NCI-H2107 (cell line): ENCODE results near the gene EML1.

ENCODE experiments used
- DNase-seq: peaks from one replicate; lab custom pipeline; 2025; lab: John Stamatoyannopoulos, UW

Gene EML1

DNA sequence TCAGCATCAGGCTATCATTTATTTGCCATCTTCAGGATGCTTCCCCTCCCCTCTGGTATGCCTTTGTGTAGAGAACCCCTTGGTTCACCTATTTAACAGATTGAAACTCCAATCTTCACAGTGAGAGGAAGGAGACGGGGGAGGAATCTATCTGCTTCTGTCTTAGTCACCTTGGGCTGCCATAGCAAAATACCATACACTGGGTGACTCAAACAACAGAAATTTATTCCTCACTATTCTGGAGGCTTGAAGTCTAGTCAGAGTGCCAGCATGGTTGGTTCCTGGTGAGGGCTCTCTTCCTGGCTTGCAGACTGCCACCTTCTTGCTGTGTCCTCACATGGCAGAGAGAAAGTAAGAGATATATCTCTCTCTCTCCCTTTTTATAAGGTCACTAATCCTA lies 13.5 kb upstream of the EML1 start:
- no peak for DNase-seq

DNA sequence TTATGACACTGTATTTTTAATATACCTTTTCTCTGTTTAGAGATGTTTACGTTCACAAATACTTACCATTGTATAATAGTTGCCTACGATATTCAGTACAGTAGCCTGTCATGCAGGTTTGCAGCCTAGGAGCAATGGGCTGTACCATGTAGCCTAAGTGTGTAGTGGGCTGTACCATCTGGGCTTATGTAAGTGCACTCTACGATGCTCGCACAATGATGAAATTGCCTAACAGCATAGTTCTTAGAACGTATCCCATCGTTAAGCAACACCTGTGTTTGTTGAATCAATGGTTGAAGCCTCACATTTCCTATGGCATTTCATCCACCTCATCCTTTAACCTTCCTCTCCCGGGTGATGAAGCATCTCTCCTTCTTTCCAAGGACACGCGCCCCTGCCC lies 12.5 kb upstream of the EML1 start:
- no peak for DNase-seq

DNA sequence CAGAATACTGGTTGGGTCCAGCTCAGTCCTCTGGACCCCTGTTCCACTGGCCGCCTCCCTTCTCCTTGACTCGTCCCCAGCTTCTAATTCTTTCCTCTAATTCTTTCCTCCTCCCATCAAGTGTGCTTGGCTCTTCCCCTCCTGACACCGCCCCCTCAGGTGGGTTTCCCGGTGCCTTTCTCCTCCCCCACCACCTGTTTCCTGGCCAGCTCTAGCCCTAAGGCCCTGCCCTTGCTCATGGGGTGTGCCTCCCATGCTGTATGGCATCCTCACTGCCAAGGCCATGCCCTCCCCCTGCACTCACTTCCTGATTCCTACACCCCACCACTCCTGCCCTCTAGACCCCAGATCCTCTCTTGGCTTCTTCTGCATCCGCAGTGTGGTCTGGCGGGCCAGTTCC lies 12.1 kb upstream of the EML1 start:
- DNase-seq, result no peak

DNA sequence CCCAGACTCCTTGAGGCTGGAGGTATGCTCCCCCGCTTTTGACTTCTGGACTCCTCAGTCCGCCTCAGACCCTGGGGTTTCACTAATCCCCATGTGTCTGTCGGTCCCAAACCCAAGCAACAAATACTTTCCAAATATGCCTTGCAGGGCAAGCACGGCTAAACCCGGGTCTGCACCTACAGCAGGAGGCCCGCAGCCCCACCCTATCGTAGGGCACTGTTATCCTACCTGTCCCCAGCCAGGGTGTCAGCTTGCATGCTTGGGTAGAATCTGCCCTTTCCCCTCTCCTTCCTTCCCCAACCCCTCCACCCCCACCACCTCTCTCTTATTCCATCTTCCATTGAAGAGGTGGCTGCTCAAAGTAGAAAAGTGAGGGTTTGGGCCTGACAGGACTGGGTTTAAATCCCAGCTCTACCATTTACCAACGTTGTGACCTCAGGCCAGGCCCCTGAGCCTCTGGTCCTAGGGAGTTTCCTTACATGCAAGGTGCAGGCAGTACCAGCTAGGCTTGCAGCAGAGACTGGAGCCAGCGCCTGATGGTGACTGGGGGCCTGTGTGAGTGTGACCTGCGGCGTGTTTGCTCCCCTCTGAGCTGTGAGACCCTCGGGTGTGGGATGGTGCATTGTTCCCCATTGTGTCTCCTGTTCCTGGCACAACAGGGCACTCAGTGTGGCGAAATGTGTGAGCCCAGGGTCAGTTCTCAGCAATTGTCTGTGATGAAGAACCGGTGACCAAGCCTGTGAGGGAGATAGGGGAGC lies 11.2 kb upstream of the EML1 start:
- DNase-seq, result no peak

DNA sequence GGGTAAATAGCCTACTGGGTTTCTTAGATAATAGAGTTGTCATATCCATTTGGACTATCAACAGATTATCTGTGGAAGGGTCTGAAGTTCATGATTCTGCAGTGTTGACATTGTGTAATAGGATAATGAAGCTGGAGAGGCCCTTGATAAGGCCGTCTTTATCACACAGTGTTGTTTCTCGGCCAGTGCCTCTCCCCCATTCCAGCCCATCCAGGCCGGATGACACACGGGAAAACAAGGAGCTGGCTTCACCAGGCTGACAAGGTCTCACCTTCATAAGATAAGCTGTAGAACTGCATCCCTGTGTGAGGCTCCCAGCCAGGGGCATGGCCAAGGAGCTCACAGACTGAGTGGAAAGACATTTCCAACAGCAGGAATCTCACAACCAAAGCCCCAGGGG lies 8.7 kb upstream of the EML1 start:
- DNase-seq, result no peak

DNA sequence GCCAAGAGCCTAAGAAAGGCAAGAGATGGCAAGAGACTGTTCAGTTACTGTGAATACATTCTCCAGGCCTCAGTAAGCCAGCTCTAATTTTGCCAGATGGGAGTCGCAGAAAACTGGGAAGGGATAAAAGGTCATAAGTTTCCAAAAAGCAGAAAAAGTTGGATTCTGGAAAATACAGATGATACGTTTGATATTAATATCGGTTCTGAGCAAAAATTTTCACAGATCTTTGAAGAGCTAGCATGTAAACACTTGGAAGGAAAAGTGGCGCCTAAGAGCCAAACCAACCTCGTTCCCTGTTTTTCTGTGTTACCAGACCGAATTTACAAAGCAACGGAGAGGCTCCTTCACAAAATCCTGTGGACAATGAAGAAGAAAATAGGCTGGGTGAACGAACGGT lies 7.8 kb upstream of the EML1 start:
- no peak for DNase-seq

DNA sequence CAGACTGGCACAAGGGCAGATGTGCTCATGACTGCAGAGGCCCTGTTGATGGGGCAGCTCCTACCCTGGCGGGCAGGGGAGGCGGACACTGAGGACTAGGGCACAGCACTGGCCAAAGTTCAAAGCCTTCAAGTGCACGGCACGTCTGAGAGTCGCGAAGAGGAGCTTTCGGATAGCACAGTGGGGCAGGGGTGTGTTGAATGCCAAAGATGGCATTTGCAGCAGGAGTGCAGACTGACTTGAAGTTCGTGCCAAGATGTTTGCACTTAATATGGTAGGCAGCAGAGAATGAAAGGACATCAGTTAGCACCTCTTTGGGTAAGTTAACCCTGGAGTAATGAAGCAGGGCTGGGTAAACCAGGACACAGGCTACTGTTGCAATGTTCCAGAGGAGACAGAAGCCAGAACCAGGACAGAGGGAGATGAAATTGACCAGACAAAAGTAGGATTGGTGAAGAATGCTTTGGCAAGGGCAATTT lies 6.7 kb upstream of the EML1 start:
- no peak for DNase-seq

DNA sequence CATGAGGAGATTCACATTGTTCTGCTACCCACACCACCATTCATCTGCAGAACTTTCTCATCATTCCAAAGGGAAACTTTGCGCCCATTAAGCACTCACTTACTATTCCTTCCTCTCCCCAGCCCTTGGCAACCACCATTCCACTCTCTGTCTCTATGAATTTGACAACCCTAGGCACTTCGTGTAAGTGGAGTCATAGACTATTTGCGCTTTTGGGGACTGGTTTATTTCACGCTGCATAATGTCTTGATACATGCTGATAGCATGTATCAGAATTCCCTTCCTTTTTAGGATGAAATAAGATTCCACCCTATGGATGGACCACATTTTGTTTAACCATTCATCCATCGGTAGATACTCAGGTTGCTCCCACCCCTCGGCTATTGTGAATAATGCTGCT lies 4.5 kb upstream of the EML1 start:
- DNase-seq, result no peak

DNA sequence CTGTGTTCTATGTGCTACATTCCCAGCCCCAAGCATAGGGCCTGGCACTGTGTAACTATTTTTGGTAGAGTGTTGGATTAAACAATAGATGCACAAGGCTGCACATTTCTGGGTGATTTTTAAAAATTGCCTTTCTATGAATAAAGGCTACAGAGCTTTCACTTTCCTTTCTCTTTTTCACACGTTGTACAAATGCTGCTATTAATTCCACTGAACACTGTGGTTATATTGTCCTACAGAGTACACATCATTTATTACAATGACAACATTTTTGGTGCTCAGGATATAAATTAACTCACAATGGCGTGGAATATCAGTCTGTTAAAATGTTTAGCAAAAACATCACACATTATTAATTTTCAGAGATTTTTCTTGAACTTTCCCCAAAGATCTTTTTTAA lies 3.6 kb upstream of the EML1 start:
- no peak for DNase-seq

DNA sequence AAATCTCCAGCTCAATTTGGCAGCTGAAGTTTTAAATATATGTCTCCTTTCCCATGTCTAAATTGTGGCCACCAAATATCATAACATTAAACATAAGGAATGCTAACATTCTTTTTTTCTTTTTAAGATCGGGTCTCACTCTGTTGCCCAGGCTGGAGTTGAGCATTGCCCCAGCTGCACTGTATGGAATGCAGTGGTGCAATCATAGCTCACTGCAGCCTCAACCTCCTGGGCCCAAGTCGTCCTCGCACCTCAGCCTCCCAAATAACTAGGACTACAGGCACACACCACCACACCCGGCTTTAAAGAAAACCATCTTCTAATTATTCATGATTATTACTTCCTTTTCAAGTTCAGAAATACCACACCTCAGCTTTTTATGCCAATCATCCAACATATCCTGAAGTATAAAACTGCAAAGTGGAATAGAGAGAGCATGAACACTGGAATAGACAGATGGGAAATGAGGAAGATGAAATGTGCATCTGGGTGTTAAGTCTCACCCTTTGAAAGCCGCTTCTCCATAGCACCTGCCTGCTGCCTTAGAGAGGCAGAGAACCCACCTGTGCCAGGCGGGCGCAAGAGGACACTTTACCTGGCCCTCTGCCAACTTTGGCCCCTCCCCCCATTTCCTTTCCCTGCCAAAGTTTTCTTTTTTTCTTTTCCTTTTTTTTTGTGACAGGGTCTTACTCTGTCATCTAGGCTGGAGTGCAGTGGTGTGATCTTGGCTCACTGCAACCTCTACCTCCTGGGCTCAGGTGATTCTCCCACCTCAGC lies 2.8 kb upstream of the EML1 start:
- DNase-seq, result no peak

DNA sequence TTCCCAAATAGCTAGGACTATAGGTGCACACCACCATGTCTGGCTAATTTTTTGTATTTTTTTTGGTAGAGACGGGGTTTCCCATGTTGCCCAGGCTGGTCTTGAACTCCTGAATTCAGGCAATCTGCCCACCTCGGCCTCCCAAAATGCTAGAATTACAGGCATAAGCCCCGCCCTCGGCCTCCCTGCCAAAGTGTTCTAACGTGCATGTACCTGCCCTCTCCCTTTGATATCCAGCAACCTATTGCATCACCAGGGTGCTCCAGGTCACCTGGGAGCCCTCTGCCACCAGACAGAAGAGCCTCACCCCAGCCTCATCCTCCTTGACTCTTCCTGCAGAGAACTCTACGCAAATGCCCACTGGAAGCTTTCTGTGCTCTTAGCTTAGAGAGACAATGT lies 2.2 kb upstream of the EML1 start:
- no peak for DNase-seq

DNA sequence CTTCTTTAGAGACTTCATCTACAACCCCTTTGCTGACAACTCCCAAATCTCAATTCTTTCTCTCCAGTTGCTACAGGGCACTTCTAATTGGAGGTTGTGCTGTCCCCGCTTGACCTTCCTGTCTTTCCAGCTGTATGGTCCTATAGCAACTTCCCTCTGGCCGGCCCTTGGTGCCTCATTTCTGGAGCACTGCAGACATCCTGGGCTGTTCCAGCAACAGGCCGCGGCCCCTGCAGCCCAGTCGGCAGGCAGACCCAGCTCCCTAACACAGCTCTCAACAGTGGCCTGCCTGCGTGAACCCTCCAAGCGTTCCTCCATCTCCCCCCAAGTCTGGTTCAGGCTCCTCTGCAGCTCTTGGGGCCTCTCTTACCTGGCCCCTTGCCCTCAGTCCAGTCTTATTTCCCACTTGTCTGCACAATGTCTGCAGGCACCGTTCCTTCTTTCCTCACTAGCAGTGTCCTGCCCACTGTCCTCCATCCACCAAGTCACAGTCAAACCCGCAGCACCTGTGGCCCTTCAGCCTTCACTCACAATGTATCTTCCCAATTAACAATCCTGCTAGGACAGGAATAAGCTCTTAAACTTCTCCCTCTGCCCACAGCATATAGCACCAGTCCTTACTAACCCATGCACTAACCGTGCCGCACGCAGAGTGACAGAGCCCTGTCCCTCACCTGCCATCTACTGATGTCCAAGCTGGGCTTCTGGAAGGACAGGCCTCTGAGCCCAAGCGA lies 1.6 kb upstream of the EML1 start:
- DNase-seq, result no peak

DNA sequence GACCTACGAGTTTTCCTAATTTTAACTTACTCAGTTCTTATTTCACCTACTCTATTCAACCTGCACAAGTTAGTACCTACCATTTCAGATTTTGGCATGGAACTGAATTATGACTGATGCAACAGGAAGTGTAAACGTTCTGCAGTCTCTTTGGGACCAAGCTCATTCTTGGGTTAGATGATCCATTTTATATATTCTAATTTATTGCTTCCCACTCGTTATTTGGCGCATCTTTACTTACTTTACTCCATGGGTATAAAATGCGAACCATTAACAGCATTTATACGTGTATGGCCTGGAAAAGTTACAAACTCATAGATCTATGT lies 1.0 kb upstream of the EML1 start:
- DNase-seq, result no peak

DNA sequence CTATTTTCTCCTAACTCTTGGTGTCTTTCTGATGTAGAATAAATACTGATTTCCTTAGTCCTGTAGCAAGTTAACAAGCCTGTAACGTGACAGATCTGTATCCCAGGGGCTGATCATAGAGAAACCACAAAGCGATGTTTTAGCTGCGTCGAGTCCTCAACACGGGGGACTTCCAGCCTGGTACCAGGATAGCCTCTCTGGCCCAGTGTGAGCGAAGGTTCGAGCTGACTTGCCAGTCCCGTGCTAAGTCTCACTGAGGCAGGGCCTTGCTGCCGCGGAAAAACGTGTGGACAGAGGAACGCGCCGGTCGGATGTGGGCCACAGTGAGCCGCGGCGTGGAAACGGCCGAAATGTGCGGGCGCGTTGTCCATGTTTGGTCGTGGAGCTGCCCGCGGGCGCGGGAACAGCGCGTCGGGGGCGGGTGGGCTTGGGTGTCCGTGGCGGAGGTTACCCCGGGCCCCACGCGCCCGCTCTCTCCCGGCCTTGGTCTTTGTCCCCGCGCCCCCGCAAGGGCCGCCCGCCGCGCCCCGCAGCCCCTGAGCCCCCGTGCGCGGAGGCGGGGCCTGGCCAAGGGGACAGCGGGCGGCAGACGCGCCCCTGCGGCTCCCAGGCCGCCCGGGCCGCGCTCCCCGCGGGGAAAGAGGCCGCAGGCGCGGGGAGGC lies 531 bp upstream of the EML1 start:
- no peak for DNase-seq

DNA sequence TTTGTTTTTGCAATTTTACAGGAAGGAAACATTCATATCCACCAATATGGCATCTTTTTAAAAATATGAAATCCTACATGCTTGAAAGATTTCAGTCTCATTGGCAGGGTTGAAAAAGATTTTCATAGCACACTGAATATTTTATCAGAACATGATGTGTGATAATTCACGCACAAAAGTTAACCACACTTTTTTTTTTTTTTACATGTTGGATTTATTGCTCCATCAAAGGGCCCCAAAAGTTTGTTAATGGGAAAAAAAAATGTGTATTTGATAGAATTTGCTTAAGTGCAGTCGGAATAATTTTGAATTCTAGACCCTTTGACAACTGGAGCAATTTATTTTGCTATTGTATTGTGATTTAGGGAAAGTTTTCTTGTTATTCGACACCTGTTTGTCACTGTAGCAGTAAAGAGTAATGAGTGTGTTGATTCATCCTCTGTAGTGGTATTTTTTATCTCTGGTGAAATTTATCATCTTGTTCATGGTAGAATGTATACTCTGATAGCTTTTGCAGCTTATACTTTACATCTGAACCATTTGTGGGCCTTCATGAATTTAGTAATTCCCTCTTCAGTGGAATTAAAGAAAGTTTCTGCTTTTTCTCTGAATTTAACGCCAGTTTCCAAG lies 1.1 kb downstream of the EML1 start:
- DNase-seq, result no peak

DNA sequence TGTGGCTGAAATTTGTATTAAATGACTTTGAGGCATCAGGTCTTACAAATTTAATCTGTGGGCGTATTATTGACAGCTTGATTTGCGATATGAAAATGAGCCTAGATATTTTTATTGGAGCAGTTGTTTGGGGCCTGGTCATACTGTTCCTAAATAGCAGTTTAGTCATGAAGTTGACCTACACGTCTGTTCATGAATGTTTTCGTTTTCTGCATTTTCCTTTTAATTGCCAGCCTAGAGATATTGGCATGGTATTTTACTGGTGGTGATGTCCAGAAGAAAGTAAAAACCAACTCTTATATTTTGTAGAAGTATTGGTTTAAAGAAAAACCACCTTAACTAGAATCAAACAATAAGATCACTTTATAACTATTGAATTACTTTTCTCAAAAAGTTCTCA lies 1.8 kb downstream of the EML1 start:
- DNase-seq, result no peak

DNA sequence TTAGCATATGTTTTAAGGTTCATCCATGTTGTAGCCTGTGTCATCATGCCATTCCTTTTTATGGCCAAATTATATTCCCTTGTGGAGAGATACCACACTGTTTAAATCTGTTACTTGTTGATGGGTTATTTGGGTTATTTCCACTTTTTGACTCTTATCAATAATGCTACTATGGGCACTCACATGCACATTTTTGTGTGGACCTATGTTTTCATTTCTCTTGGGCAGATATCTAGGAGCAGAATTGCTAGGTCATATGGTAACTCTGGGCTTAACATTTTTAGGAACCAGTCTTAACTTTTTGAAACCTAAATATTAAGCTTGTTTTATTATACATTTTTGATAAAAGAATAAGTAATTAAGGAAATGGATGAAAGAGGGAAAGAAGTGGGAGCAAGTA lies 4.0 kb downstream of the EML1 start:
- DNase-seq, result no peak

DNA sequence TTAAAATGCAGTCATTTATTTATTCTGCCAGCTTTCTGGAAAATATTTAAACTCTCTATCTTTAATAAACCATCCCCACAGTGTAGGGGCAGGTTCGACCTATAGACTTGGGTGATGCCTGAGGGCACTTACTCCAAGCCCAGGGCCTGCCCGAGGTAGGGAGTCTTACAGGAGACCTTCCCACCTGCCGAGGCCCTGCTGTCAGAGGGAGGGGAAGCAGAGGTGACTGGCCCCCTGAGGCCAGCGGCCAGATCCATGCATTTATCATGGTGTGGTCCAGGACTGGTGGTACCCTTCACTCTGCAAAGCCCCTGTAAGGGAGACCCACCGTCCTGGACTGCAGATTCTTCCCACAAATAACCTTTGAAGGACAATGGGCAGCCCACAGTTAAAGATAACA lies 7.6 kb downstream of the EML1 start:
- no peak for DNase-seq

DNA sequence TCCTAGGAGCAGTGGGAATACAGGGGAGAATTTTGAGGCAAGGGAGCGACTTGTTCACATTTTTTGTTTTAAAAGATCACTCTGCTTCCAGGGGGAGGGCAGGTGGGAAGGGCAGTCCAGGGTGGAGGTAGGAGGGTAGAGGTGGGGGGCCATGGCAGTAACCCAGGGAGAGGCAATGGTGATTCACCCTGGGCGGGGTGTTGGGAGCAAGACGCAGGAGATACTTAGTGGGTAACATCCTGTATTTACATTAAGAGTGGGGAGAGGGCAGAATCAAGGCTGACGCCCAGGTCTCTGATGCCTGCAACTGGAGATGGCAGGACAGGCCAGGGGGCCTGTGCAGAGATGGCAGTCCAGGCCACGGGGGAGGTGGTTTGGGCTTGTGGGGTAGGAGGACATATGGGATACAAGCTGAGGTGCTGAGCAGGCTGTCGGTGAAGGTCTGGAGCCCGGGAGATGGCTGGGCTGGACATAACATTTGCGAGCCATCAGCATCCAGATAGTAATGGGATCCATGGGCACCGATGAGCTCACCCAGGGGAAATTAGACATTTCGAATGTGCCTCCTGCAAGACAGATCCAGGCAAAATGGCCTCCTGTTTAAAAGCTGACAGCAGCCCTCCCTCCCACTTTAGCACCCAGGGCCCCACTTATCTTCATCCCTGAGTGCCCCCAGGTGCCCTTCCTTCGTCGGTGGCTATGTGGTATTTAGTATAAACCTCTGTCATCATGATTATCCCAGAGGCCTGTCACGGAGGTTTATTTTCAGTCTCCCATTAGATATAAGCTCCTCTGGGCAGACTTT lies 9.3 kb downstream of the EML1 start:
- no peak for DNase-seq

DNA sequence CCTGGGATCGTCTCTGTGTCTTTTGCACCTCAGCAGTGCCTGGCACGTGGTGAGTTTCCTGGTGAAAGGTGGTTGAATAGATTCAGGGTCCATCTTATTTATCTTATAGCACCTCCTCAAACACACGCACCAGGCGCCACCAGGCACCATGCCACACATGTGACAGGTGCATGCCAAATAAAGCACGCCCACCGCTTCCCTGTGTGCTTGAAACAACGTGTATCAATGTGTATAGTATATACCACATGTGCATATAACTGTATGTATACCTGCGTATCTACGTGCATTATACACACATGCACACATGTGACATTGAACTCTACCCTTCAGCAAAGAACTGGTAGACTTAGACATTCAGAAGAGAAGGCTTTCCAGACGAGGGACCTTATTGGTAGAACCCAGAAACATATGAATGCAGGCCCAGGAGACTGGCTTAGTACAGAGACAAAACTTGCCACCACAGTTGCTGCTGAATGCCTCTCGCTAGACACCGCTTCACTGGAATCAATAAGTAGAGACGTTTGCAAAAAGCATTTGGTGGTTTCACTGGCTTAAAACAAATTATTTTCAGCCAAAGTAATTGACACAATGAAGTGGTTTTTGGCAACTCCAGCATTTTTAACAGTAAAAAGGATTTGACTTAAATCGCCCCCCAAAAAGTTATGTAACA lies 10.0 kb downstream of the EML1 start:
- DNase-seq, result no peak

DNA sequence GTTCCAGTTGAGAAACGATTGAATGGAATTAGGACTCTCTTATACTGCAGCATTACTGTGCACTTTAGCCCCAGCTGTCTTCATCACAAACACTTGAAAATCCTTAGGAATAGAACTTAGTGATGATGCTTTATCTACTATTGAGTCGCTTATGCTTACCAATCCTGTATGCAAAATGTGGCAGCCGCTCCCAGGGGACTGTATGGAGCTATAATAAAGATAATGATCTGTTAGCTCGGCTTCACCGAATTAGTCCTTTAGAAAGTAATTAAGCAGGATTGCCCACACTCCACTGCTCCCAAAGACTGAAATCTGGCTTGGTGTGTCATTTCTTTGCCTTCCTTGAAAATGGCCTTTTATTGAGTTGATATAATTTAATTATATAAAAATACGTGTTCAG lies 10.6 kb downstream of the EML1 start:
- no peak for DNase-seq
